ENCODE data around the gene CSNK1G2.

Gene CSNK1G2

DNA sequence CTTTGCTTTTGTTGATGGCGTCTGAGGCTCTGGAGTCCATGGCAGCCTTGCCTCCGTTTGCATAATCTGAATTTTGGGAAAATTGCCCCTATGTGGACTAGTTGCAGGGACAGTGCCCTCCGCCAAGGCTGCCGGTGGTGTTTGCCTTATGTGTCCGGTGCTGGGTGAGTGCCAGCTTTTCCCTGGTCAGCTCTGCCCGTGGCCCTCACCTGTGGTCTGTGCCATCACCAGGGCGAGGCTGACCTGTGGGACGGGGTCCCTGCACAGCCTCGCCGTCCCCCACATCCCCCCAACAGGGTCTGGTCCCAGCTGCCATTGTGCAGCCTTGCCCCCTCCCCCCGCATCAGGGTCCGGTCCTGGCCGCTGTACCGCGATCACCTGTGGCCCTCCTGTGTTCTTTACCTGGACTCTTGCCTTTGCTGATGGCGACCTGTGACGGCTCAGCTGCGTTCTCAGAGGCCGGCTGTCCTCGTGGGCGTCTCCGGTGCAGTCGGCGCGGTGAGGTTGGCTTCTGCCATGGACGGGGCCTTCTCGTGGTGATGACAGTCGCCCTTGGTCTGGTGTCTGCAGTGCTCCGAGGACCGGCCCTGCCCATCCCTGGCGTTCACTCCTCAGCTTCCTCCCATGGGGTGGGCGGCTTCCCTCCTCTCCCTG is 12.6 kb downstream of the CSNK1G2 start:
- Histone ChIP-seq H4K12ac (ENCODE audit: low read depth, low read length) (no peak overlapping the region), H4K91ac (ENCODE audit: low read depth, low read length) (no peak overlapping the region), H3K9ac (ENCODE audit: low read length) (no peak overlapping the region), H3K79me2 (ENCODE audit: control insufficient read depth, insufficient read depth, low read length, poor library complexity) (peaks cover 16% of the 10 kb centered on the region), H2AK5ac (ENCODE audit: low read length) (no peak overlapping the region), H4K8ac (ENCODE audit: low read depth, low read length) (no peak overlapping the region), H3K27me3 (ENCODE audit: insufficient read depth, low read length) (no peaks in the 10 kb centered on the region), H2BK12ac (ENCODE audit: low read length) (no peak overlapping the region), H3K23ac (ENCODE audit: low read length) (no peak overlapping the region), H3K27ac (ENCODE audit: low read depth, low read length) (no peak overlapping the region), H2BK120ac (ENCODE audit: insufficient read depth, low read length, poor library complexity) (no peak overlapping the region), H2AFZ (ENCODE audit: insufficient read depth, low read length, poor library complexity) (no peak overlapping the region), H3K14ac (ENCODE audit: low read length) (no peak overlapping the region), H3K79me1 (ENCODE audit: low read length) (no peaks in the 10 kb centered on the region), H3K4ac (ENCODE audit: low read depth, low read length) (peak overlapping the region; percentile 43), H3K4me1 (ENCODE audit: control insufficient read depth in 1 of 2, insufficient read depth in 2 of 2, low read length in 2 of 2) (no peaks in the 10 kb centered on the region), H3K36me3 (ENCODE audit: control insufficient read depth in 1 of 2, insufficient read depth in 2 of 2, low read length in 2 of 2) (peaks cover 36 to 38% of the 10 kb centered on the region in 2 experiments), H3K4me2 (ENCODE audit: low read length) (no peak overlapping the region), H3K4me3 (ENCODE audit: low read depth, low read length) (no peak overlapping the region), H2BK5ac (ENCODE audit: low read depth, low read length, poor library complexity) (no peak overlapping the region), H3K18ac (ENCODE audit: low read length) (no peak overlapping the region), H3K9me3 (ENCODE audit: insufficient read depth, low read depth, low read length) (peaks cover 2% of the 10 kb centered on the region)
- no peak for DNase-seq
- WGBS (ENCODE audit: extremely low coverage, insufficient coverage, insufficient read length) = no CpG with 5 or more reads among the region's 32 CpGs

GRCh38 chr19:1954532-1954933 is 13.6 kb downstream of the CSNK1G2 start:
- Histone ChIP-seq H3K79me1 (ENCODE audit: low read length) (no peaks in the 10 kb centered on the region), H3K18ac (ENCODE audit: low read length) (no peak overlapping the region), H2AK5ac (ENCODE audit: low read length) (no peak overlapping the region), H3K4me3 (ENCODE audit: low read depth, low read length) (no peak overlapping the region), H3K14ac (ENCODE audit: low read length) (no peak overlapping the region), H4K8ac (ENCODE audit: low read depth, low read length) (no peak overlapping the region), H4K12ac (ENCODE audit: low read depth, low read length) (no peak overlapping the region), H2AFZ (ENCODE audit: insufficient read depth, low read length, poor library complexity) (no peak overlapping the region), H3K4me2 (ENCODE audit: low read length) (no peak overlapping the region), H3K79me2 (ENCODE audit: control insufficient read depth, insufficient read depth, low read length, poor library complexity) (peaks cover 12% of the 10 kb centered on the region), H2BK120ac (ENCODE audit: insufficient read depth, low read length, poor library complexity) (no peak overlapping the region), H3K27ac (ENCODE audit: low read depth, low read length) (no peak overlapping the region), H3K4me1 (ENCODE audit: control insufficient read depth in 1 of 2, insufficient read depth in 2 of 2, low read length in 2 of 2) (no peaks in the 10 kb centered on the region), H3K9ac (ENCODE audit: low read length) (no peak overlapping the region), H4K91ac (ENCODE audit: low read depth, low read length) (no peak overlapping the region), H3K23ac (ENCODE audit: low read length) (no peak overlapping the region), H3K27me3 (ENCODE audit: insufficient read depth, low read length) (no peaks in the 10 kb centered on the region), H3K36me3 (ENCODE audit: control insufficient read depth in 1 of 2, insufficient read depth in 2 of 2, low read length in 2 of 2) (peaks cover 32 to 33% of the 10 kb centered on the region in 2 experiments), H2BK12ac (ENCODE audit: low read length) (no peak overlapping the region), H3K4ac (ENCODE audit: low read depth, low read length) (peak overlapping the region; percentile 49), H2BK5ac (ENCODE audit: low read depth, low read length, poor library complexity) (no peak overlapping the region), H3K9me3 (ENCODE audit: insufficient read depth, low read depth, low read length) (peaks cover 2% of the 10 kb centered on the region)
- no CpG with 5 or more reads among the region's 15 CpGs for WGBS (ENCODE audit: extremely low coverage, insufficient coverage, insufficient read length)
- DNase-seq = no peak

GRCh38 chr19:1955171-1956121 is 14.5 kb downstream of the CSNK1G2 start:
- WGBS (ENCODE audit: extremely low coverage, insufficient coverage, insufficient read length) = no CpG with 5 or more reads among the region's 51 CpGs

DNA sequence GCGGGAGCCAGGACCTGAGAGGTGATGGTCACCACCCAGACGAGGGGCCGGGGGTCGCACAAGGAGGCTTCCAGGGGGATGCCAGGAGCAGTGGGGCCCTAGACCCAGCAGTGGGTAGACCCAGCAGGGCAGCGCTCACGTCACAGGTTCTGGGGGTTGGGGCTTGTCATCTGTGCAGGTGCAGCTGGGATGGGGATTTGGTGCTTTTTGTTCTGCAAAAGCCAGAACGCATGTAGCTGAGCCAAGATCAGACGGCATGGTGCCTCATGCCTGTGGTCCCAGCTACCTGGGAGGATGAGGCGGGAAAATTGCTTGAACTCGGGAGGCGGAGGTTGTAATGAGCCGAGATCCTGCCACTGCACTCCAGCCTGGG is 15.1 kb downstream of the CSNK1G2 start:
- no CpG with 5 or more reads among the region's 12 CpGs for WGBS (ENCODE audit: extremely low coverage, insufficient coverage, insufficient read length)
- no peak overlapping the region for H2BK120ac ChIP-seq (ENCODE audit: insufficient read depth, low read length, poor library complexity)
- no peak overlapping the region for H3K14ac ChIP-seq (ENCODE audit: low read length)
- no peak overlapping the region for H2AK5ac ChIP-seq (ENCODE audit: low read length)
- H3K18ac ChIP-seq (ENCODE audit: low read length) = no peak overlapping the region
- H2BK5ac ChIP-seq (ENCODE audit: low read depth, low read length, poor library complexity) = no peak overlapping the region
- H3K27ac ChIP-seq (ENCODE audit: low read depth, low read length) = no peak overlapping the region
- no peak overlapping the region for H4K91ac ChIP-seq (ENCODE audit: low read depth, low read length)
- no peak overlapping the region for H3K9ac ChIP-seq (ENCODE audit: low read length)
- H2BK12ac ChIP-seq (ENCODE audit: low read length) = no peak overlapping the region
- no peaks in the 10 kb centered on the region for H3K27me3 ChIP-seq (ENCODE audit: insufficient read depth, low read length)
- H3K4me2 ChIP-seq (ENCODE audit: low read length) = no peak overlapping the region
- H4K12ac ChIP-seq (ENCODE audit: low read depth, low read length) = no peak overlapping the region
- H3K4me1 ChIP-seq (ENCODE audit: control insufficient read depth in 1 of 2, insufficient read depth in 2 of 2, low read length in 2 of 2) = no peaks in the 10 kb centered on the region
- peak overlapping the region; percentile 9 for H3K4ac ChIP-seq (ENCODE audit: low read depth, low read length)
- H4K8ac ChIP-seq (ENCODE audit: low read depth, low read length) = no peak overlapping the region
- H3K4me3 ChIP-seq (ENCODE audit: low read depth, low read length) = no peak overlapping the region
- peaks cover 9% of the 10 kb centered on the region for H3K79me2 ChIP-seq (ENCODE audit: control insufficient read depth, insufficient read depth, low read length, poor library complexity)
- H2AFZ ChIP-seq (ENCODE audit: insufficient read depth, low read length, poor library complexity) = no peak overlapping the region
- H3K9me3 ChIP-seq (ENCODE audit: insufficient read depth, low read depth, low read length) = peaks cover 2% of the 10 kb centered on the region
- no peak for DNase-seq
- no peaks in the 10 kb centered on the region for H3K79me1 ChIP-seq (ENCODE audit: low read length)
- H3K36me3 ChIP-seq (ENCODE audit: control insufficient read depth in 1 of 2, insufficient read depth in 2 of 2, low read length in 2 of 2) = peaks cover 24 to 33% of the 10 kb centered on the region in 2 experiments
- no peak overlapping the region for H3K23ac ChIP-seq (ENCODE audit: low read length)

More at GRCh38 chr19:1955171-1956121, 14.5 kb downstream of the CSNK1G2 start:
- H3K18ac ChIP-seq (ENCODE audit: low read length) = no peak overlapping the region
- no peak overlapping the region for H3K14ac ChIP-seq (ENCODE audit: low read length)
- no peak overlapping the region for H3K23ac ChIP-seq (ENCODE audit: low read length)
- no peak overlapping the region for H3K4me3 ChIP-seq (ENCODE audit: low read depth, low read length)
- H3K9ac ChIP-seq (ENCODE audit: low read length) = no peak overlapping the region
- no peak overlapping the region for H2BK120ac ChIP-seq (ENCODE audit: insufficient read depth, low read length, poor library complexity)
- no peaks in the 10 kb centered on the region for H3K4me1 ChIP-seq (ENCODE audit: control insufficient read depth in 1 of 2, insufficient read depth in 2 of 2, low read length in 2 of 2)
- H4K91ac ChIP-seq (ENCODE audit: low read depth, low read length) = no peak overlapping the region
- peak overlapping the region; percentile 65 for H3K4ac ChIP-seq (ENCODE audit: low read depth, low read length)
- H3K27me3 ChIP-seq (ENCODE audit: insufficient read depth, low read length) = no peaks in the 10 kb centered on the region
- peaks cover 11% of the 10 kb centered on the region for H3K79me2 ChIP-seq (ENCODE audit: control insufficient read depth, insufficient read depth, low read length, poor library complexity)
- no peak for DNase-seq
- H3K27ac ChIP-seq (ENCODE audit: low read depth, low read length) = no peak overlapping the region
- no peak overlapping the region for H4K8ac ChIP-seq (ENCODE audit: low read depth, low read length)
- no peak overlapping the region for H2BK5ac ChIP-seq (ENCODE audit: low read depth, low read length, poor library complexity)
- peaks cover 27 to 29% of the 10 kb centered on the region in 2 experiments for H3K36me3 ChIP-seq (ENCODE audit: control insufficient read depth in 1 of 2, insufficient read depth in 2 of 2, low read length in 2 of 2)
- H4K12ac ChIP-seq (ENCODE audit: low read depth, low read length) = no peak overlapping the region
- no peaks in the 10 kb centered on the region for H3K79me1 ChIP-seq (ENCODE audit: low read length)
- no peak overlapping the region for H2AFZ ChIP-seq (ENCODE audit: insufficient read depth, low read length, poor library complexity)
- no peak overlapping the region for H3K4me2 ChIP-seq (ENCODE audit: low read length)
- no peak overlapping the region for H2AK5ac ChIP-seq (ENCODE audit: low read length)
- H3K9me3 ChIP-seq (ENCODE audit: insufficient read depth, low read depth, low read length) = peaks cover 2% of the 10 kb centered on the region
- no peak overlapping the region for H2BK12ac ChIP-seq (ENCODE audit: low read length)
